Activated B cell treated with CpG ODN at 0.5 μM for 24 hours (primary cell): Measurements from ENCODE around the gene UCMA. TPM values are rescaled to one million over a fixed set of nuclear protein-coding genes. Genes with fewer than 3 reads are reported as not detected.

Experiments used
- ATAC-seq: fragments of 200-7000 bp; cut with Tn5 transposase; one replicate; pipeline ENCODE4 v1.10.0; 2021; ENCODE audit warnings: low read depth, mild to moderate bottlenecking, moderate library complexity
- CTCF ChIA-PET: fragments of 350-600 bp; sonication (Branson Sonifier 250); formaldehyde crosslinking; loops from one replicate; lab custom pipeline; 2021; ENCODE audit warnings: antibody characterized with exemption; lab: Charles Lee
- POLR2A ChIA-PET: fragments of 350-600 bp; sonication (Branson Sonifier 250); formaldehyde crosslinking; loops from one replicate; lab custom pipeline; 2021; ENCODE audit warnings: antibody characterized with exemption; lab: Charles Lee
- DNase-seq: peaks from one replicate; pipeline ENCODE4 v3.0.0; 2022
- H3K27ac Mint-ChIP-seq: one replicate; pipeline ENCODE4 v1.8.0; 2020; ENCODE audit warnings: mixed read lengths
- H3K27me3 Mint-ChIP-seq: one replicate; pipeline ENCODE4 v1.8.0; 2021; ENCODE audit warnings: mixed read lengths
- H3K36me3 Mint-ChIP-seq: one replicate; pipeline ENCODE4 v1.8.0; 2021; ENCODE audit warnings: low read depth, mixed read lengths
- H3K4me1 Mint-ChIP-seq: one replicate; pipeline ENCODE4 v1.8.0; 2021; ENCODE audit warnings: mixed read lengths
- H3K4me3 Mint-ChIP-seq: one replicate; pipeline ENCODE4 v1.8.0; 2020; ENCODE audit warnings: mild to moderate bottlenecking, mixed read lengths
- H3K9me3 Mint-ChIP-seq: one replicate; pipeline ENCODE4 v1.8.0; 2020; ENCODE audit warnings: mixed read lengths
- CTCF ChIP-seq: fragments of 200-600 bp; IDR thresholded peaks from one replicate; pipeline ENCODE4 v1.8.0; 2022; ENCODE audit warnings: antibody characterized with exemption, mild to moderate bottlenecking
- intact Hi-C: fragments of 100-400 bp; cut with micrococcal nuclease; formaldehyde crosslinking; loops from one replicate; pipeline ENCODE4 v1.15.1; 2024
- total RNA-seq: library from RNA; stranded (reverse); gene quantifications from 2 replicates; pipeline ENCODE4 v1.2.3, GENCODE V29; 2022

Gene UCMA
- total RNA-seq, 1 donor from 2014 or later = not detected

GRCh38 chr10:13219685-13220670, 14.2 kb downstream of the UCMA start:
- Mint-ChIP-seq H3K36me3 (no peaks in the 10 kb centered on the region), H3K4me3 (no peak overlapping the region), H3K27me3 (no peaks in the 10 kb centered on the region), H3K9me3 (no peaks in the 10 kb centered on the region), H3K27ac (no peak overlapping the region), H3K4me1 (no peaks in the 10 kb centered on the region)
- ChIA-PET POLR2A (no interaction called here), CTCF (no interaction called here)
- no peak for TF ChIP-seq CTCF
- intact Hi-C loops = no loop called here
- DNase-seq = no peak
- ATAC-seq = no peak

GRCh38 chr10:13218878-13219277, 15.3 kb downstream of the UCMA start:
- no peaks in the 10 kb centered on the region for H3K27me3 Mint-ChIP-seq
- DNase-seq (no peak), ATAC-seq (no peak)
- no peak for TF ChIP-seq CTCF
- intact Hi-C loops = no loop called here
- no peak overlapping the region for H3K27ac Mint-ChIP-seq
- H3K36me3 Mint-ChIP-seq = no peaks in the 10 kb centered on the region
- CTCF ChIA-PET = no interaction called here
- POLR2A ChIA-PET = no interaction called here
- H3K4me3 Mint-ChIP-seq = no peak overlapping the region
- no peaks in the 10 kb centered on the region for H3K9me3 Mint-ChIP-seq
- no peaks in the 10 kb centered on the region for H3K4me1 Mint-ChIP-seq

- Mint-ChIP-seq H3K9me3 (no peaks in the 10 kb centered on the region), H3K27me3 (no peaks in the 10 kb centered on the region), H3K36me3 (no peaks in the 10 kb centered on the region), H3K27ac (no peak overlapping the region), H3K4me3 (no peak overlapping the region), H3K4me1 (no peaks in the 10 kb centered on the region)
- DNase-seq = no peak
- ATAC-seq = no peak
- TF ChIP-seq CTCF = no peak
- ChIA-PET POLR2A (no interaction called here), CTCF (no interaction called here)
- intact Hi-C loops = no loop called here
Observed at GRCh38 chr10:13213163-13213562, 21.0 kb downstream of the UCMA start.

- no peak for DNase-seq
- Mint-ChIP-seq H3K36me3 (no peaks in the 10 kb centered on the region), H3K4me1 (no peaks in the 10 kb centered on the region), H3K4me3 (no peak overlapping the region), H3K27me3 (no peaks in the 10 kb centered on the region), H3K27ac (no peak overlapping the region), H3K9me3 (no peaks in the 10 kb centered on the region)
- ATAC-seq = no peak
- ChIA-PET CTCF (interaction anchor here (0.6 to 2.3 kb wide), 6 partner anchors 8 to 1170 kb away, joined by 3 to 10 read pairs (median 5); no protein-coding TSS in a partner anchor), POLR2A (interaction anchor here (1.0 to 1.3 kb wide), 2 partner anchors 96 to 146 kb away, joined by 3 to 4 read pairs; no protein-coding TSS in a partner anchor)
- TF ChIP-seq CTCF = no peak
- intact Hi-C loops = loop anchor here (1.0 kb wide), 2 partner anchors 96 to 146 kb away; no protein-coding TSS in a partner anchor
Observed at GRCh38 chr10:13206546-13207443, 27.4 kb downstream of the UCMA start.
